NB4 (cell line): Measurements from ENCODE around the gene ASB4.

Experiments used
- CTCF ChIP-seq: IDR thresholded peaks from one replicate; pipeline ENCODE4 v1.5.1; 2012; ENCODE audit warnings: low read depth, low read length
- MAX ChIP-seq: IDR thresholded peaks from 2 replicates; pipeline ENCODE4 v1.6.1; 2011; ENCODE audit warnings: low read depth, low read length
- MYC ChIP-seq: IDR thresholded peaks from 2 replicates; pipeline ENCODE4 v1.6.1; 2011; ENCODE audit warnings: low read depth, low read length
- POLR2A ChIP-seq: IDR thresholded peaks from 2 replicates; pipeline ENCODE4 v1.6.1; 2011; ENCODE audit warnings: mild to moderate bottlenecking; ENCODE audit not compliant: insufficient read length; ENCODE audit errors: extremely low read depth

- no peak for TF ChIP-seq CTCF
- TF ChIP-seq POLR2A = no peak
- TF ChIP-seq MAX = no peak
- no peak for TF ChIP-seq MYC
Observed at GRCh38 chr7:95569720-95570119, 84.0 kb downstream of the ASB4 start.
